ENCODE data around the gene ALLC. TPM values are rescaled to one million over a fixed set of nuclear protein-coding genes. Genes with fewer than 3 reads are reported as not detected.

ALLC gene
- total and polyA plus RNA-seq, 7 donors: not detected

- intact Hi-C loops (cut with DNase I): no loop called here
- H3K27ac ChIP-seq: peak overlapping the region in 2 of 4 donors; percentile 42 to 51
- TF ChIP-seq POLR2A (IDR thresholded peaks at IDR 0.05) (no peak), POLR2AphosphoS5 (IDR thresholded peaks at IDR 0.05) (no peak), EP300 (IDR thresholded peaks at IDR 0.05) (no peak), CTCF (IDR thresholded peaks at IDR 0.05) (no peak)
- no peaks in the 10 kb centered on the region for H3K36me3 ChIP-seq
- H3K4me3 ChIP-seq: no peak overlapping the region
- 83 to 86% methylated on average over 25 of the region's 25 CpGs for WGBS, 2 donors
- H3K9me3 ChIP-seq: no peaks in the 10 kb centered on the region
- DNase-seq: peak; percentile 64
- no peaks in the 10 kb centered on the region for H3K27me3 ChIP-seq
- peaks cover 0 to 41% (median 3%) of the 10 kb centered on the region in 4 donors for H3K4me1 ChIP-seq
Measured at GRCh38 chr2:3626812-3627499, 31.0 kb upstream of the ALLC start.

GRCh38 chr2:3627500-3628100 is 30.4 kb upstream of the ALLC start:
- WGBS, 2 donors: 90 to 93% methylated on average over 21 of the region's 21 CpGs
- H3K9me3 ChIP-seq: no peaks in the 10 kb centered on the region
- H3K4me1 ChIP-seq: peaks cover 0 to 45% (median 3%) of the 10 kb centered on the region in 4 donors
- no peak overlapping the region for H3K4me3 ChIP-seq
- peak; percentile 45 for DNase-seq
- no peak for TF ChIP-seq CTCF (IDR thresholded peaks at IDR 0.05)
- no peak for TF ChIP-seq POLR2AphosphoS5 (IDR thresholded peaks at IDR 0.05)
- no peak for TF ChIP-seq POLR2A (IDR thresholded peaks at IDR 0.05)
- no peak for TF ChIP-seq EP300 (IDR thresholded peaks at IDR 0.05)
- intact Hi-C loops (cut with DNase I): no loop called here
- no peaks in the 10 kb centered on the region for H3K36me3 ChIP-seq
- H3K27me3 ChIP-seq: no peaks in the 10 kb centered on the region
- H3K27ac ChIP-seq: no peak overlapping the region

GRCh38 chr2:3628241-3628679 is 29.7 kb upstream of the ALLC start:
- H3K4me1 ChIP-seq: peaks cover 0 to 45% (median 3%) of the 10 kb centered on the region in 4 donors
- H3K27me3 ChIP-seq: no peaks in the 10 kb centered on the region
- 84 to 85% methylated on average over 10 of the region's 10 CpGs for WGBS, 2 donors
- H3K36me3 ChIP-seq: no peaks in the 10 kb centered on the region
- no peaks in the 10 kb centered on the region for H3K9me3 ChIP-seq
- TF ChIP-seq CTCF (IDR thresholded peaks at IDR 0.05): no peak
- TF ChIP-seq POLR2A (IDR thresholded peaks at IDR 0.05): no peak
- no peak for TF ChIP-seq POLR2AphosphoS5 (IDR thresholded peaks at IDR 0.05)
- no peak for TF ChIP-seq EP300 (IDR thresholded peaks at IDR 0.05)
- DNase-seq: peak; percentile 46
- H3K4me3 ChIP-seq: no peak overlapping the region
- intact Hi-C loops (cut with DNase I): no loop called here
- peak overlapping the region in 1 of 4 donors; percentile 33 for H3K27ac ChIP-seq

GRCh38 chr2:3628800-3629199 is 29.2 kb upstream of the ALLC start:
- intact Hi-C loops (cut with DNase I): no loop called here
- Histone ChIP-seq H3K27ac (peak overlapping the region in 1 of 4 donors; percentile 33), H3K4me1 (peaks cover 0 to 45% (median 3%) of the 10 kb centered on the region in 4 donors), H3K27me3 (no peaks in the 10 kb centered on the region), H3K36me3 (no peaks in the 10 kb centered on the region), H3K4me3 (no peak overlapping the region), H3K9me3 (no peaks in the 10 kb centered on the region)
- DNase-seq: peak; percentile 65
- no peak for TF ChIP-seq EP300 (IDR thresholded peaks at IDR 0.05)
- no peak for TF ChIP-seq POLR2AphosphoS5 (IDR thresholded peaks at IDR 0.05)
- no peak for TF ChIP-seq CTCF (IDR thresholded peaks at IDR 0.05)
- TF ChIP-seq POLR2A (IDR thresholded peaks at IDR 0.05): no peak
- WGBS, 2 donors: 44 to 57% methylated on average over 12 of the region's 12 CpGs
